Subcutaneous preadipocyte (primary cell): ENCODE results near the gene ITGA4. TPM values are rescaled to one million over a fixed set of nuclear protein-coding genes. Genes with fewer than 3 reads are reported as not detected.

Source experiments
- total RNA-seq: library from RNA; depleted of rRNA; stranded (reverse); fragments of >200 nt; gene quantifications from 2 replicates; pipeline ENCODE4 v1.2.3, GENCODE V29; 2012

ITGA4 gene
- 86.0 and 117 TPM in 2 replicates for total RNA-seq

GRCh38 chr2:181457121-181457740 lies at the start of gene ITGA4:
Gene ITGA4 (plus strand): TSS chr2:181457386. CDS start chr2:181457655, 269 bp downstream.

Other genes with a start within 250 kb of the ITGA4 start
- under 0.01 and 0.20 TPM in 2 replicates for gene CERKL, start 199.7 kb downstream of the ITGA4 start, total RNA-seq
- gene NEUROD1, start 223.1 kb downstream of the ITGA4 start, total RNA-seq: not detected in 2 replicates